K562 (cell line): ENCODE data around the gene PITPNB. TPM values are rescaled to one million over a fixed set of nuclear protein-coding genes. Genes with fewer than 3 reads are reported as not detected.

Source experiments
- ATAC-seq: fragments of 200-7000 bp; cut with Tn5 transposase; 3 replicates; pipeline ENCODE4 v1.9.1; 2020; ENCODE audit warnings: moderate library complexity
- BruUV-seq: library from RNA; stranded (reverse); fragments of 400-500 nt; replicated peaks from 2 replicates; lab custom pipeline; 2021; lab: Mats Ljungman, UMichigan
- CTCF ChIA-PET: fragments of 300-600 bp; formaldehyde crosslinking; extraction: SDS; loops from one replicate; lab custom pipeline; 2021; ENCODE audit warnings: low intra/inter-chr PET ratio; lab: Yijun Ruan, JAX
- POLR2A ChIA-PET: fragments of 300-600, 350-650 bp; sonication (Branson Sonifier 250); formaldehyde crosslinking; extraction: SDS; loops from one replicate; lab custom pipeline; 2021; ENCODE audit warnings: antibody characterized with exemption, inconsistent platforms; lab: Yijun Ruan, JAX
- DNase-seq, 4 experiments: peaks; one replicate each; pipeline versions ENCODE4 v3.0.0 to v3.0.0-alpha.2; 2011 to 2018; ENCODE audit warnings: low spot score in 3 of 4, mixed read lengths in 3 of 4; ENCODE audit errors: extremely low read depth in 1 of 4
- FAIRE-seq: peaks from 2 replicates; lab custom pipeline; 2011; peaks lifted over from hg19 to GRCh38; lab: Jason Lieb, UNC
- H2AFZ ChIP-seq: 2 replicates; pipeline ENCODE4 v1.6.0; 2011; ENCODE audit warnings: low read depth, low read length, control low read depth, inconsistent platforms
- H3K27ac ChIP-seq: fragments of 200-600 bp; 3 replicates; pipeline ENCODE4 v1.8.0; 2011; ENCODE audit warnings: low read depth, mild to moderate bottlenecking, control low read depth, inconsistent platforms, low read length, moderate library complexity, mixed read lengths; ENCODE audit errors: extremely low read depth
- H3K27me3 ChIP-seq, 2 experiments: fragments of 300-600 bp in 1 of 2; 2 replicates in 1 of 2; 3 replicates in 1 of 2; pipeline versions ENCODE4 v1.6.0 to v1.8.0; 2011; ENCODE audit warnings: inconsistent platforms in 2 of 2, low read length in 2 of 2, mild to moderate bottlenecking in 1 of 2, mixed read lengths in 1 of 2, moderate library complexity in 1 of 2; ENCODE audit not compliant: control insufficient read depth in 2 of 2, insufficient read depth in 2 of 2
- H3K36me3 ChIP-seq: fragments of 300-600 bp; 3 replicates; pipeline ENCODE4 v1.8.0; 2011; ENCODE audit warnings: mild to moderate bottlenecking, low read length, inconsistent platforms; ENCODE audit not compliant: control insufficient read depth, insufficient read depth
- H3K4me1 ChIP-seq, 2 experiments: fragments of 200-600 bp in 1 of 2; replicated peaks in 1 of 2; 2 replicates in 1 of 2; 3 replicates in 1 of 2; pipeline versions ENCODE4 v1.5.1 to v1.8.0; 2011; ENCODE audit warnings: inconsistent platforms in 2 of 2, low read length in 2 of 2, mild to moderate bottlenecking in 1 of 2, mixed read lengths in 1 of 2, moderate library complexity in 1 of 2; ENCODE audit not compliant: control insufficient read depth in 2 of 2, insufficient read depth in 2 of 2
- H3K4me2 ChIP-seq: 2 replicates; pipeline ENCODE4 v1.6.1; 2011; ENCODE audit warnings: low read length, control low read depth, inconsistent platforms, mixed read lengths; ENCODE audit not compliant: insufficient read depth
- H3K4me3 ChIP-seq: fragments of 200-600 bp; sonication (generic), shearing (Covaris generic); 2 replicates; pipeline ENCODE4 v1.5.1; 2016; ENCODE audit warnings: control low read depth, inconsistent platforms
- H3K79me2 ChIP-seq: fragments of 200-600 bp; 3 replicates; pipeline ENCODE4 v1.8.0; 2011; ENCODE audit warnings: low read length, inconsistent platforms; ENCODE audit not compliant: control insufficient read depth, insufficient read depth
- H3K9ac ChIP-seq, 2 experiments: 2 replicates each; pipeline versions ENCODE4 v1.6.0 to v1.6.1; 2011; ENCODE audit warnings: low read depth in 2 of 2, low read length in 2 of 2, control low read depth in 1 of 2, inconsistent platforms in 1 of 2, mild to moderate bottlenecking in 1 of 2, mixed read lengths in 1 of 2; ENCODE audit not compliant: insufficient read depth in 1 of 2
- H3K9me1 ChIP-seq: one replicate; pipeline ENCODE4 v1.6.0; 2011; ENCODE audit warnings: inconsistent platforms, mild to moderate bottlenecking, low read length, moderate library complexity; ENCODE audit not compliant: control insufficient read depth, insufficient read depth
- H3K9me3 ChIP-seq: replicated peaks from 2 replicates; pipeline ENCODE4 v1.5.1; 2011; ENCODE audit warnings: low read depth, low read length, inconsistent platforms; ENCODE audit not compliant: control insufficient read depth, insufficient read depth
- H4K20me1 ChIP-seq: replicated peaks from 2 replicates; pipeline ENCODE4 v1.6.1; 2011; ENCODE audit warnings: low read length, inconsistent platforms, mixed read lengths; ENCODE audit not compliant: control insufficient read depth, insufficient read depth
- CCNT2 ChIP-seq: IDR thresholded peaks from 2 replicates; pipeline ENCODE4 v1.6.1; 2011; ENCODE audit warnings: borderline replicate concordance, low read depth, mild to moderate bottlenecking, moderate library complexity, mixed read lengths, low read length; ENCODE audit not compliant: insufficient read length; ENCODE audit errors: extremely low read depth
- GTF2A2 ChIP-seq: IDR thresholded peaks from 2 replicates; pipeline ENCODE4 v1.6.1; 2016; ENCODE audit warnings: mild to moderate bottlenecking, missing genetic modification characterization, missing compliant biosample characterization
- HNRNPLL ChIP-seq: fragments of 200-400 bp; formaldehyde crosslinking; IDR thresholded peaks from 2 replicates; pipeline ENCODE4 v1.6.1; 2017; ENCODE audit warnings: low read length, low read depth, mild to moderate bottlenecking; ENCODE audit not compliant: poor library complexity, severe bottlenecking
- NFIX ChIP-seq: fragments of 250-450 bp; sonication (Bioruptor Pico); IDR thresholded peaks from 2 replicates; pipeline ENCODE4 v1.4.0; 2020; ENCODE audit warnings: low read depth, mild to moderate bottlenecking, moderate library complexity
- NKRF ChIP-seq: fragments of 450-650 bp; IDR thresholded peaks from 2 replicates; pipeline ENCODE4 v1.6.1; 2016; ENCODE audit warnings: borderline replicate concordance
- SP1 ChIP-seq: sonication (generic); formaldehyde crosslinking; IDR thresholded peaks from 2 replicates; pipeline ENCODE4 v1.8.1; 2022; ENCODE audit warnings: mild to moderate bottlenecking, missing genetic modification reagents
- TAF9B ChIP-seq: fragments of 450-650 bp; IDR thresholded peaks from 2 replicates; pipeline ENCODE4 v1.6.1; 2018; ENCODE audit warnings: mild to moderate bottlenecking; ENCODE audit not compliant: partially characterized antibody
- ZNF316 ChIP-seq: fragments of 450-650 bp; IDR thresholded peaks from 2 replicates; pipeline ENCODE4 v1.6.1; 2016
- ZNF507 ChIP-seq: conservative IDR thresholded peaks from 2 replicates; pipeline ENCODE4 v1.6.1; 2017; ENCODE audit warnings: missing genetic modification characterization, missing compliant biosample characterization
- WGBS: fragments of 100-300 bp; shearing (Covaris generic); methylation state at CpG from one replicate; pipeline ENCODE4 v1.1.6; 2016; ENCODE audit warnings: low coverage, mixed read lengths; ENCODE audit not compliant: insufficient coverage; ENCODE audit errors: missing lambda C conversion rate; 5-methylcytosine and 5-hydroxymethylcytosine counted together
- in situ Hi-C: fragments of 300-500 bp; cut with MboI; formaldehyde crosslinking; loops from 4 replicates; pipeline ENCODE4 v1.15.0; 2018; ENCODE audit warnings: inconsistent platforms, mixed read lengths
- intact Hi-C: fragments of 100-400 bp; cut with micrococcal nuclease; formaldehyde crosslinking; loops from 2 replicates; pipeline ENCODE4 v1.14.2; 2022
- polyA plus RNA-seq, 8 experiments: library from polyadenylated mRNA; depleted of rRNA in 4 of 8; stranded (reverse) in 5 of 8; unstranded in 3 of 8; fragments of >200 nt; fragmentation: Nextera tagmentation in 2 of 8; fragmentation: Illumina TruSeq in 1 of 8; extraction: Ambion mirVana in 2 of 8; extraction: Trizol in 1 of 8; gene quantifications; 2 replicates each; pipeline versions ENCODE4 v1.2.1 to v1.2.3, GENCODE V29; 2011 to 2014; ENCODE audit warnings: inconsistent platforms in 1 of 8, missing spikeins in 1 of 8
- total RNA-seq, 7 experiments: library from RNA; depleted of rRNA in 6 of 7; stranded (reverse); fragments of >200 nt in 6 of 7; fragmentation: Illumina TruSeq in 2 of 7; extraction: Trizol in 2 of 7; gene quantifications; 2 replicates each; pipeline versions ENCODE4 v1.2.1 to v1.2.3, GENCODE V29; 2011 to 2021; ENCODE audit warnings: low replicate concordance in 1 of 7

PITPNB gene
- total and polyA plus RNA-seq, 9 of the 15 experiments (the other 6 are each of a cell fraction or from before 2014, with no cell fraction given) = 13.1 to 52.4 (median 34.7) TPM

- no peaks in the 10 kb centered on the region for H3K36me3 ChIP-seq
- TF ChIP-seq HNRNPLL (no peak), ZNF316 (0 out of 2 replicates have a peak, but pooled peaks have one; percentile 24)
- in situ Hi-C loops = no loop called here
- no peaks in the 10 kb centered on the region for H3K27me3 ChIP-seq
- no peaks in the 10 kb centered on the region for H3K79me2 ChIP-seq
- no peaks in the 10 kb centered on the region for H3K9me3 ChIP-seq
- no peak overlapping the region for H3K4me2 ChIP-seq
- intact Hi-C loops = no loop called here
- H3K4me3 ChIP-seq = no peak overlapping the region
- no peaks in the 10 kb centered on the region for H3K9me1 ChIP-seq
- DNase-seq = no peak
- FAIRE-seq = no peak
- WGBS = 68% methylated on average over 14 of the region's 15 CpGs
- CTCF ChIA-PET = no interaction called here
- BruUV-seq = no TSS peak
- POLR2A ChIA-PET = no interaction called here
- no peak for ATAC-seq
- H2AFZ ChIP-seq = no peak overlapping the region
- H3K4me1 ChIP-seq = no peaks in the 10 kb centered on the region; a peak in 1 of 5 replicates
- H3K27ac ChIP-seq = no peak overlapping the region
- H4K20me1 ChIP-seq = no peaks in the 10 kb centered on the region
- no peak overlapping the region for H3K9ac ChIP-seq
Measured at GRCh38 chr22:27966168-27967064, 47.4 kb upstream of the PITPNB start.

GRCh38 chr22:27962268-27963044 is 43.4 kb upstream of the PITPNB start:
- POLR2A ChIA-PET = no interaction called here
- Histone ChIP-seq H3K79me2 (no peaks in the 10 kb centered on the region), H3K9ac (no peak overlapping the region), H3K9me1 (no peaks in the 10 kb centered on the region), H3K4me3 (no peak overlapping the region)
- ATAC-seq = peak; percentile 53; the same call in 2 of the 3 replicates
- WGBS = 29% methylated on average over 6 of the region's 9 CpGs
- TF ChIP-seq SP1 (no peak), GTF2A2 (tag) (no peak), ZNF507 (tag) (no peak), CCNT2 (no peak), NFIX (CRISPR knock-in tag) (no peak), NKRF (no peak), TAF9B (no peak)
- TF ChIP-seq, all 486 proteins: peak for 0
- no peak for DNase-seq
- Histone ChIP-seq H3K27ac (no peak overlapping the region), H3K4me1 (no peaks in the 10 kb centered on the region; a peak in 1 of 5 replicates), H3K9me3 (no peaks in the 10 kb centered on the region), H3K27me3 (no peaks in the 10 kb centered on the region), H3K4me2 (no peak overlapping the region), H3K36me3 (no peaks in the 10 kb centered on the region), H4K20me1 (no peaks in the 10 kb centered on the region), H2AFZ (no peak overlapping the region)
- in situ Hi-C loops (no loop called here), intact Hi-C loops (no loop called here)
- BruUV-seq = no TSS peak
- CTCF ChIA-PET = no interaction called here
- no peak for FAIRE-seq
